SK-N-MC (cell line): ENCODE results near the gene PRDM5.

Source experiments
- EZH2 ChIP-seq: fragments of 200-600 bp; sonication (generic); IDR thresholded peaks from one replicate; pipeline ENCODE4 v1.6.1; 2017; ENCODE audit warnings: antibody characterized with exemption
- FOXP2 ChIP-seq: optimal IDR thresholded peaks from 2 replicates; pipeline ENCODE3; 2011; ENCODE audit warnings: mild to moderate bottlenecking, moderate library complexity; ENCODE audit not compliant: insufficient read depth; ENCODE audit errors: extremely low read length, control extremely low read depth
- POLR2AphosphoS5 ChIP-seq: IDR thresholded peaks from 2 replicates; pipeline ENCODE4 v1.6.1; 2012; ENCODE audit warnings: mild to moderate bottlenecking, low read depth, low read length, borderline replicate concordance

- no peak for TF ChIP-seq EZH2
- TF ChIP-seq POLR2AphosphoS5, result no peak
- no peak for TF ChIP-seq FOXP2
Measured at GRCh38 chr4:120837656-120838055, 84.9 kb downstream of the PRDM5 start.
